Daoy (cell line): ENCODE measurements around the gene TSPAN11. TPM values are rescaled to one million over a fixed set of nuclear protein-coding genes. Genes with fewer than 3 reads are reported as not detected.
A peak's percentile ranks its signal among the peaks of the same experiment; 100 is the strongest.
"Not testable (repeated sequence)": the region's sequence is repeated elsewhere in the genome, so short reads cannot be mapped to it uniquely, and the experiment has no call there.

ENCODE experiments used
- DNase-seq: peaks from one replicate; pipeline ENCODE4 v3.0.0-alpha.2; 2015; ENCODE audit warnings: low read depth
- total RNA-seq: library from RNA; depleted of rRNA; stranded (reverse); fragments of >200 nt; shearing (Covaris generic); gene quantifications from 2 replicates; pipeline ENCODE4 v1.2.3, GENCODE V29; 2014

Gene TSPAN11
- total RNA-seq, 1 experiment from 2014 or later, result not detected

- DNase-seq, result peak; percentile 41
Observed at GRCh38 chr12:31002999-31003398, 76.5 kb downstream of the TSPAN11 start.

DNA sequence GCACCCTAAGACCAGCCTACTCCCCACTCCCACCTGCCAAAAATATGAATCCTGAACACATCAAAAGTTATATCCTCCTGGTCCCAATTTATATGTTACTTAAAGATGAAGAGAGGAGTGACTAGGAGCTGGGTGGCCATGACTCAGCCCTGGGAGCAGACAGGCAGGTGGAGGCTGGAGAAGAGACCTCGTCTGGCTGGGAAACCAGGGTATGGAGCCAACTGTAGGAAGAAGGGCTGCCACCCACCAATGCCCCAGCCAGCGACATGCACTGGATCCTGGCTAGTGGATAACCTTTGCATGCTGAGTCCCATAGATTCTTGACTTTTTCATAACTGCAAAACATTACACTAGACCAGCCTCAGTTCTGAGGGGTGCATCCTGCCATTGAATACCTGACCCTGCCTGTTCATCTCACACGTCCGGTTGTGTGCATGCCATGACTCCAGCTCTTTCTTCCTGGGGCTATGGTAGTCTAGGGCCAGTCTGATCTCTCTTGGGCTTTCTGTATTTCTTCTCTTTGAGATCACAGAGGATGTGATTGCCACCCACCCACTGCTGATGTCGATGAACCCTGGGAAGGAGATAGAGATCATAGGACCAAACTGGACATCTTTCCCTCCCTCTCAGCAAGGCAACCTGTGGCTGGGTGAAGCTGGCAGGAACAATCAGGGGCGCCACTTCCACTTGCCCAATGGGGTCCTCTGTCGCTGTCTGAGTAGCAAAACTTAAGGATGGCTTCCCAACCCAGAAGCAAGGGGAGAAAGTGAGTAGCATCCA, 77.5 kb downstream of the TSPAN11 start:
- no peak for DNase-seq

DNA sequence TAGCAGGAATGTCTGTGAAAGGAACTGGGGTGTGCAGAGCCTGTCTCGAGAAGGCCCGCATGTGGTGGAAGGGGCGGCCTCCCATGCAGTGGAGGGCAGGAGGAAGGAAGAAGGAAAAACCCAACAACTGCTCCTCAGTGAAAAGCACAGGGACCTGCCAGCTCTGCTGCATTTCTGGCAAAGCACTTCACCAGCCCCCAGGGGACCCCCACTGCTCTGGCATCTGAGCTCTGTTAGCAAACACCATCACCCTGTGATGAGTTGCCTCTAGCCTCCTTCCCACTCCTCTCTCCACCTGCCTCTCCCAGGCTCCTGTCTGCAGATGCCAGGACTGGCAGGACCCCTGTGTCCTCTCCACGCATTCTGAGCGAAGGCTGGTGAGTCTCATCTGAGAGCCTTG, 78.1 kb downstream of the TSPAN11 start:
- no peak for DNase-seq

GRCh38 chr12:31005256-31005943, 78.9 kb downstream of the TSPAN11 start:
- DNase-seq, result no peak

DNA sequence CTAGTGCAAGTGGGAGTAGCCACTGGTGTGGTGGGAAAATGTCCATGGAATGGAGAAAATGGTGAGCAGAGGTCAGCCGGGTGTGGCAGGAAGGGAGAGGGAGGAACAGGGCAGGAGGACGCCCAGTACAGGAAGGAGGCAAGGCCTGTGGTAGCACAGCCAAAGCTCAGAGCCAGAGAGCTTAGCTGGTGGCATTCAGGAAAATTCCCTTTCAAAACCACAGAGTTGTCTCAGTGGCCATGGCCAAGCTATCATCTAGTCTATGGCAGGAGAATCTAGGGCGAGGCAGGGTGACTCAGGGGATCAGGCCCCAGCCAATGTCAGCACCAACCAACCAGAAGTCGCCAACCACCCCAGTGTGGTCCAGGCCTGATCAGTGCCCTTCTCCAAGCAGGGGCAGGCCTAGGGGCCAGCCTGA, 79.4 kb downstream of the TSPAN11 start:
- DNase-seq, result peak; percentile 93

DNA sequence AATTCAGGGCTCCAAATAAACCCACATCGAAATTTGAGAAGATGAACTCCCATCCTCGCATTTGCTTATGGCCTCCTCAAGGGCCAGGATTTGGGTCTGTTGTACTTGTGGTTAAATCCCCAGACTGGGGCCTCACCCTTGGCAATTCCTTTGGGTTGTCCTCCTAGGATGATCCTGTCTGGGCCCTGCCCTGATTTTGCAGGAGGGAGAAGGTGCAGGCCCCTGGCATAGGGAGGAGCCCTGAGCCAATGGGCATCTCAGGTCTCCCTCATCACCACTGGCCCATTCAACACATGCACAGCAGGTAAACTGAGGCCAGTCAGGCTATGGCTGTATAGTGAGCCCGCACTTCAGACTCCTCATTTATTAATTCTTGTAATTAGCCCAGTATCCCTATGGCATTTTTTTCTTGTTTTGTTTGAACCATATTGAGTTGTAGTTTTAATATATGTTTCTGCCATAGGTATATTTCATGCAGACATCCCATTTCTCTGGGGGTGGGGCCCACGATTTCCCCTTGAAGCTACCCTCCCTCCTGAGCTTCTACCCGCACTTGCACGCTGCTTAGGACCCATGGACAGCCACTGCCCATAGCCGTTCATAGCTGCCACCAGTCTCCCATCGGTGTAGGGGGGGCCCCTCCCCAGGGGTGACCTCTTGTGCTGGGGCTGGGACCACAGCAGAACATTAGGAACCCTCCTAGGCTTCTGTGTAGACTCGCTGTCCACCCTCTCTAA, 80.0 kb downstream of the TSPAN11 start:
- DNase-seq, result no peak

GRCh38 chr12:31007153-31007495, 80.6 kb downstream of the TSPAN11 start:
- DNase-seq, result no peak

- DNase-seq, result no peak
Observed at GRCh38 chr12:31007636-31008175, 81.2 kb downstream of the TSPAN11 start.

- no peak for DNase-seq
Observed at GRCh38 chr12:31008241-31008761, 81.8 kb downstream of the TSPAN11 start.

DNA sequence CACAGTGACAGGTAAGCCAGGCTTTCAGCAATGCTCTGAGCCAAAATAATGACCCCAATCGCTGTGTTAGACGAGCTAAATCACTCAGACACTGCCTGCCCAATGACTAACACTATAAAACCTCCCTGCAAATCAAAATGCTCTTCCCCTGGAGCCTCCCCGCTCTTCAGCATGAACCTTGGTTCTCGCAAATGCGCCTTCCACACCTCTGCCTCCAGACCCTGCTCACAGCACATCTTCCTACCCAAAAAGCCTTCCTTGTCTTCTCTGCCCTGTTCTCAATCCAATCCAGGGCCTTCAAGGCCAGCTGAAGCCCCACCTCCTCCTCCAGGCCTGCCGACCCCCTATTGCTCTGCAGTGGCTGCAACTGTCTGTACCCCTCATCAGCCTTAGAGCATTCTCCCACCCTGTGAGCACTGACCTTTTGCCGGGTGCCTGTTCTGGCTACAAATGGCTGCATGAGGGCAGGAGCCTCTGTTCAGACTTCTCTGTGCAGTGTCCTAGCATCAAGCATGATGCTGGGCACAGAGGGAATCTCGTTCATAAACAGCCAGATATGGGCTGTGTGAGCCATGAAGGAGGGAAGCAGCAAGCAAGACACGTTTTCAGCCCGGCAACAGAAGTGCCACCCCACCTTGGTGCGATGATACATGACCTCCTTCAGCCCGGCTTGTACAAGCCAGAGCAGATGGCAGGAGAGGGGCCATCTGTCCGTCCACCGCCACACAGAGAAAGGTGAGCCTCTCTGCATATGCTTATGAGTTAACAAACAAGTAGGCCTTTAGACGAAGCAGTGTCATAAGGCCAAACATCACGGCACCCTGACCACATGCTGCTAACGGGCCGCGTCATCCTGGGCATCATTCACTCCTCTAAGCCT, 82.7 kb downstream of the TSPAN11 start:
- no peak for DNase-seq

DNA sequence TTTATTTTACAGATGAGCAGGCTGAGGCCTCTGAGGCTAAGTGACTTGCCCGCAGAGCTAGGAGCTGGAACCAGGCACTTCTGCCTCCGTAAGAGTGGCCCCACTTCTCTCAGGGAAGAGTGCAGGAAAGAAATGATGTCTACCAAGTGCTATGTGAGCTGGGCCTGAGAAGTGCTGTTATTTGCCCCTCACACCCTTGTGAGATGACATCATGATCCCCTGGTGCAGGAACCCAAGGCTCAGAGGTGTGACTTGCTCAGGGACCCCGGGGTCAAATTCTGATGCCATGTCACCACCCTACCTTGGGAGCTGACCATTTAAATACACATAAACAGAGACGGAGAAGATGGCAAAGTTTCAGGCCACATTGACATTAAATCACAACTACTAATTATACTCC, 83.4 kb downstream of the TSPAN11 start:
- DNase-seq, result no peak

- DNase-seq, result no peak
Observed at GRCh38 chr12:31011336-31011735, 84.8 kb downstream of the TSPAN11 start.

- no peak for DNase-seq
Observed at GRCh38 chr12:31011746-31012566, 85.4 kb downstream of the TSPAN11 start.

DNA sequence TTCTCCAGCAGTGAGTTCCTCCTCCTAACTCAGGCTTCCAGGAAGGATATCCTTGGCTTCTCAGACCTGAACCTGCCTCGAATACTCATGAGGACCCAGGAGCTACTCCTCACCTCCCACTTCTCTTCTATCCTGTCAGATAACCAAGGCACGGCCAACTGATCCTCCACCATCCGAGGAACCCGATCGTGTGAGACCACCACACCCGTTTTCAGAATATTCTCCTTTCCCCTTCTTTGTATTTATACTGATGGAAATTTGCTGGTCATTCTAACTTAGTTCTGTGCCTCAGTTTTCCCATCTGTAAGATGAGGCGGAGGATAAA, 86.0 kb downstream of the TSPAN11 start:
- DNase-seq, result not testable (repeated sequence)

- no peak for DNase-seq
Observed at GRCh38 chr12:31015215-31015614, 88.7 kb downstream of the TSPAN11 start.

GRCh38 chr12:31016057-31016456, 89.5 kb downstream of the TSPAN11 start:
- no peak for DNase-seq

DNA sequence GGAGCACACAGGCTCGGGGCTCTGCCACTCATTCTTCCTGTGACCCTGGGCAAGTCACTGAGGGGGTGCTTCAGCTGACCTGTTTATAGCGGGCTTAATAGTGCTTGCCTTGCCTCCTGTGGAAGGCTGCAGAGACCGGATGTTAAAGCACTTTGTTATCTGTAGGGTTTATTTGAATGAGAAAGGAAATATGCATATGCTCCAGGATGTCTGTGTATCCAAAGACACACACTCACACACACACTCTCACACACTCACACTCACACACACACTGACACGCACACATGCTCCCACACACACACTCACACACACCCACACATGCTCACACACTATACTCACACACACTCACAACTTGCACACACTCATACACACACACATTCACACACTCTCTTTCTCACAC, 91.0 kb downstream of the TSPAN11 start:
- no peak for DNase-seq

DNA sequence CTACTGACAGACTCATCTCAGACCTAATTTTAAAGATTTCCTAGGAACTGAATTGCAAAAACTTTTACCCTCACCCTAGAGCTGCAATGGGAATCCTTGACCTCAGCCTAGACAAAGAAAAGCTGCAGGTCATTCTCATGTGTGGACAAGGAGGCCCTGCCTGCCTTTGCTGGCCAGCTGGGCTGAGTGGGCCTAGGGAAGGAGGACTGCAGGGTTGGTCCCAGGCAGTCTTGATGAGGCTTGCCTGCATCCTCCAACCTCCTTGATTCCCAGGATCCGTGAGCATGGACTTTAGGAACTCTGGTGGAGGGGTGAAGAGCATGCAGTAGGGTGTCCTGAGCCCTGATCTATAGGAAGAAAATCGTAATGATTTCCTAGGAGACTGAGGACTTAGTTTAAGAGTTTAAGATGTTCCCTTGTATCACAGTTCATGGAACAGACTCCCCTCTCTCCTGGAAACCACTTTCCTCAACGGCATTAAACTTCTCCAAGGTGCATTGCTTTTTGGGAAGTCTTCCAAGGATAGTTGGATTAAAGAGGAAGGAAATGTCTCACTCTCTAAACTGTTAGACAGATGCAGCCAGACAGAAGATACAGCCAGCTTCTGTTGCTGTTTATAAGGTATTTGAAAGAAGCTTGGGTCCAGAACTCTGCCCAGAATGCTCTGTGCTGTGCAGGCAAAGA, 91.7 kb downstream of the TSPAN11 start:
- DNase-seq, result no peak

DNA sequence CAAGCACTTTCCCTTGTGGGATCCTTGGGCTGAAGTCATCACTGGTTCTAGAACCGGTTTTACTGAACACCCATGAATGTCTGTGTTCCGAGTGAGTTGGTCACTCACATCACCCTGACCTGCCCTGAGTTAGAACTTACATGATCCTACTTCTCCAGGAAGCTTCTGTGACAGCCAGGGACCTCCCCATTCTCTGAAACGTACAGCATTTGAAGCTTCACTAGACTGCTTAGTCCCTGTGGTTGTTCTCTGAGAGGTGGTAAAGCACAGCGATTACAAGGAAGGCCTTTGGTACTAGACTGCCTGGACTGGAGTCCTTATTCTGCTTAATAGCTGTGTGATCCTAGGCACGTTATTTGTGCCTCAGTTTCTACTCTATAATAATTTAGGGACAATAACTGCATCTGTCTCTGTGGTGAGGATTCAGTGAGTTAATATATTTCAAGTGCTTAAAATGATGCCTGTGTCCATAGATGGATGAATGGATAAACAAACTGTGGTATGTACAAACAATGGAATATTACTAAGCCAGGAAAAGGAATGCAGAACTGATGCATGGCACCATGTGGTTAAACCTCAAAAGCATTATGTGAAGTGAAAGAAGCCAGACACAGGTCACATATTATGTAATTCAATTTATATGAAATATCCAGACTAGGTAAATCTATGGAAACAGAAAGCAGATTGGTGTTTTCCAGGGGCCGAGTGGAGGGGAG, 92.4 kb downstream of the TSPAN11 start:
- DNase-seq, result no peak
